ENCODE measurements around the gene EXOSC7. TPM values are rescaled to one million over a fixed set of nuclear protein-coding genes. Genes with fewer than 3 reads are reported as not detected.

EXOSC7 gene
- total and polyA plus RNA-seq, 4 donors = 15.5 to 27.2 (median 21.7) TPM

DNA sequence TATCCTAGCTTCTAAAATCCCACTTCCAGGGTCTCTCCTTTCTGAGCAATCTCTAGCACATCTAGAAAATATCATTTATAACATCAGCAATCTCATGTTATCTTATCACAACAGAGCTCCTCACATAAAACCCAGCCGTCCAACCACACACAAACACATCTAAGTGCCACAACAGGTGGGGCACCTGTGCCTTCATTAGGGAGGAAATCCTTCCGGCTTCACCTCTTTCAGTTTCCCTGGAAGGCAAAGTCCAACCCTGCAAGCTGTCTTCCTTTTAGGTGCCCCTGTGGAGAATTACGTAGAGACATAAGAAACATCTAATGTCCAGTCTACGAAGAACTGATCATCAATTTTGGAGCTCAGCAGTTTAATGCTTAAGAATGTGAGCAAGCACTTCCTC, 1.6 kb upstream of the EXOSC7 start:
- Histone ChIP-seq H3K9ac (ENCODE audit: low read depth in 1 of 2, low read length in 2 of 2) (no peak overlapping the region), H3K27ac (ENCODE audit: low read depth in 1 of 2, low read length in 2 of 2) (no peak overlapping the region)
- TF ChIP-seq RAD21 (IDR thresholded peaks at IDR 0.05) (no peak), YY1 (IDR thresholded peaks at IDR 0.05) (no peak), NR2F2 (IDR thresholded peaks at IDR 0.05) (no peak), GABPA (IDR thresholded peaks at IDR 0.05 in 1 of 2, conservative IDR thresholded peaks at IDR 0.05 in 1 of 2) (no peak)
- TF ChIP-seq, protein P1, sequence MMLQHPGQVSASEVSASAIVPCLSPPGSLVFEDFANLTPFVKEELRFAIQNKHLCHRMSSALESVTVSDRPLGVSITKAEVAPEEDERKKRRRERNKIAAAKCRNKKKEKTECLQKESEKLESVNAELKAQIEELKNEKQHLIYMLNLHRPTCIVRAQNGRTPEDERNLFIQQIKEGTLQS (IDR thresholded peaks at IDR 0.05) = no peak

DNA sequence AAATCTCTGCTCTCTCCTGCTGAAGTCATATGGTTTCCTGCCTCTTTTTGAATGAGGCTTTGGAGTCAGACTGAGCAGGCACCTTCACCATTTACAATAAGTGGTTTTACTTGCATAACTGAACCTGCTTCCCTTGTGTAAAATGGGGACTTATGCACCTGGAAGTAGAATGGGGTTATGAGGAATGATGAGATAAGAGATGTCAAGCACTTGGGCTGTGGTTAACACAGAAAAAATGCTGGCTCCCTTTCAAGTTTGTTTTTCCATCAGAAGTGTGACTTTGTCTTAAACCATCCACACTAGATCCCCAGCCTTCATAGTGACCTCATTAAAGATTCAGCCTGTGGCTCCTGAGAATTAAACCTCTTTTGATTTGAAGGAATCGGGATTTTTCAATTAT, 5.2 kb downstream of the EXOSC7 start:
- H3K4me1 ChIP-seq (ENCODE audit: control insufficient read depth in 4 of 4, insufficient read depth in 4 of 4, low read length in 3 of 4) = peaks cover 10 to 21% (median 13%) of the 10 kb centered on the region in 4 donors
- no peak overlapping the region for H3K4me3 ChIP-seq (ENCODE audit: low read depth in 1 of 3, low read length in 3 of 3)
- DNase-seq (ENCODE audit: low spot score) = no peak
- H3K27me3 ChIP-seq (ENCODE audit: control insufficient read depth in 4 of 4, insufficient read depth in 4 of 4, low read length in 3 of 4) = no peaks in the 10 kb centered on the region
- no peak overlapping the region for H3K27ac ChIP-seq (ENCODE audit: low read depth in 1 of 2, low read length in 2 of 2)
- 92% methylated on average over 1 of the region's 1 CpG for WGBS
- H3K9ac ChIP-seq (ENCODE audit: low read depth in 1 of 2, low read length in 2 of 2) = no peak overlapping the region
- no peaks in the 10 kb centered on the region for H3K36me3 ChIP-seq (ENCODE audit: control insufficient read depth in 4 of 4, insufficient read depth in 3 of 4, low read depth in 1 of 4, low read length in 3 of 4)
- no peaks in the 10 kb centered on the region for H3K9me3 ChIP-seq (ENCODE audit: control insufficient read depth in 4 of 4, low read length in 3 of 4)
- TF ChIP-seq RXRA (IDR thresholded peaks at IDR 0.05) (no peak), HNF4G (IDR thresholded peaks at IDR 0.05) (no peak), JUND (IDR thresholded peaks at IDR 0.05) (no peak), FOXA2 (IDR thresholded peaks at IDR 0.05) (no peak), REST (IDR thresholded peaks at IDR 0.05) (no peak)
- TF ChIP-seq, protein P2, sequence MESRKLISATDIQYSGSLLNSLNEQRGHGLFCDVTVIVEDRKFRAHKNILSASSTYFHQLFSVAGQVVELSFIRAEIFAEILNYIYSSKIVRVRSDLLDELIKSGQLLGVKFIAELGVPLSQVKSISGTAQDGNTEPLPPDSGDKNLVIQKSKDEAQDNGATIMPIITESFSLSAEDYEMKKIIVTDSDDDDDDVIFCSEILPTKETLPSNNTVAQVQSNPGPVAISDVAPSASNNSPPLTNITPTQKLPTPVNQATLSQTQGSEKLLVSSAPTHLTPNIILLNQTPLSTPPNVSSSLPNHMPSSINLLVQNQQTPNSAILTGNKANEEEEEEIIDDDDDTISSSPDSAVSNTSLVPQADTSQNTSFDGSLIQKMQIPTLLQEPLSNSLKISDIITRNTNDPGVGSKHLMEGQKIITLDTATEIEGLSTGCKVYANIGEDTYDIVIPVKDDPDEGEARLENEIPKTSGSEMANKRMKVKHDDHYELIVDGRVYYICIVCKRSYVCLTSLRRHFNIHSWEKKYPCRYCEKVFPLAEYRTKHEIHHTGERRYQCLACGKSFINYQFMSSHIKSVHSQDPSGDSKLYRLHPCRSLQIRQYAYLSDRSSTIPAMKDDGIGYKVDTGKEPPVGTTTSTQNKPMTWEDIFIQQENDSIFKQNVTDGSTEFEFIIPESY (IDR thresholded peaks at IDR 0.05) = no peak

More for the DNA sequence above, 1.6 kb upstream of the EXOSC7 start:
- Histone ChIP-seq H3K4me3 (ENCODE audit: low read depth in 1 of 3, low read length in 3 of 3) (peak overlapping the region in 1 of 3 donors; percentile 75), H3K4me1 (ENCODE audit: control insufficient read depth in 4 of 4, insufficient read depth in 4 of 4, low read length in 3 of 4) (peaks cover 8 to 23% (median 17%) of the 10 kb centered on the region in 4 donors), H3K36me3 (ENCODE audit: control insufficient read depth in 4 of 4, insufficient read depth in 3 of 4, low read depth in 1 of 4, low read length in 3 of 4) (no peaks in the 10 kb centered on the region), H3K27me3 (ENCODE audit: control insufficient read depth in 4 of 4, insufficient read depth in 4 of 4, low read length in 3 of 4) (no peaks in the 10 kb centered on the region), H3K9me3 (ENCODE audit: control insufficient read depth in 4 of 4, low read length in 3 of 4) (no peaks in the 10 kb centered on the region)
- no peak for DNase-seq (ENCODE audit: low spot score)
- 78% methylated on average over 4 of the region's 4 CpGs for WGBS

DNA sequence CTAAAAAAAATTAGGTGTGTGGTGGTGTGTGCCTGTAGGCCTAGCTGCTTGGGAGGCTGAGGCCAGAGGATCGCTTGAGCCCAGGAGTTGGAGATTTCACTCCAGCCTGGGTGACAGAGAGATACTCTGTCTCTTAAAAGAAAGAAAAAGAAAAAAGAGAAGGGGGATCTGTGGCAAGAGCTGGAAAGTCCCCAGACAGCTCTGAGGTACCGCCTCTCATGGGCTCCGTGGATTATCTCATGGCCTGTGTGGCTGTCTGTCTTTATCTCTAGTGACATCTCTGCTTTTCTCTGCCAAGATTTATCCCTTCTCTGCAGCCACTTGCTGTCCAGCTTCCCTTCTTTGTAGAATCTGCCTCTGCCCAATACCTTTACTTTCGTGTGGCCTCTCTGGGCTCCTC, 5.7 kb downstream of the EXOSC7 start:
- whole genome bisulfite sequencing = 84% methylated on average over 4 of the region's 4 CpGs
- Histone ChIP-seq H3K4me1 (ENCODE audit: control insufficient read depth in 4 of 4, insufficient read depth in 4 of 4, low read length in 3 of 4) (peaks cover 10 to 21% (median 13%) of the 10 kb centered on the region in 4 donors), H3K9ac (ENCODE audit: low read depth in 1 of 2, low read length in 2 of 2) (no peak overlapping the region), H3K4me3 (ENCODE audit: low read depth in 1 of 3, low read length in 3 of 3) (no peak overlapping the region), H3K27ac (ENCODE audit: low read depth in 1 of 2, low read length in 2 of 2) (no peak overlapping the region), H3K27me3 (ENCODE audit: control insufficient read depth in 4 of 4, insufficient read depth in 4 of 4, low read length in 3 of 4) (no peaks in the 10 kb centered on the region), H3K9me3 (ENCODE audit: control insufficient read depth in 4 of 4, low read length in 3 of 4) (no peaks in the 10 kb centered on the region), H3K36me3 (ENCODE audit: control insufficient read depth in 4 of 4, insufficient read depth in 3 of 4, low read depth in 1 of 4, low read length in 3 of 4) (no peaks in the 10 kb centered on the region)
- DNase-seq (ENCODE audit: low spot score) = no peak
- TF ChIP-seq, protein P3, sequence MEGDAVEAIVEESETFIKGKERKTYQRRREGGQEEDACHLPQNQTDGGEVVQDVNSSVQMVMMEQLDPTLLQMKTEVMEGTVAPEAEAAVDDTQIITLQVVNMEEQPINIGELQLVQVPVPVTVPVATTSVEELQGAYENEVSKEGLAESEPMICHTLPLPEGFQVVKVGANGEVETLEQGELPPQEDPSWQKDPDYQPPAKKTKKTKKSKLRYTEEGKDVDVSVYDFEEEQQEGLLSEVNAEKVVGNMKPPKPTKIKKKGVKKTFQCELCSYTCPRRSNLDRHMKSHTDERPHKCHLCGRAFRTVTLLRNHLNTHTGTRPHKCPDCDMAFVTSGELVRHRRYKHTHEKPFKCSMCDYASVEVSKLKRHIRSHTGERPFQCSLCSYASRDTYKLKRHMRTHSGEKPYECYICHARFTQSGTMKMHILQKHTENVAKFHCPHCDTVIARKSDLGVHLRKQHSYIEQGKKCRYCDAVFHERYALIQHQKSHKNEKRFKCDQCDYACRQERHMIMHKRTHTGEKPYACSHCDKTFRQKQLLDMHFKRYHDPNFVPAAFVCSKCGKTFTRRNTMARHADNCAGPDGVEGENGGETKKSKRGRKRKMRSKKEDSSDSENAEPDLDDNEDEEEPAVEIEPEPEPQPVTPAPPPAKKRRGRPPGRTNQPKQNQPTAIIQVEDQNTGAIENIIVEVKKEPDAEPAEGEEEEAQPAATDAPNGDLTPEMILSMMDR (IDR thresholded peaks at IDR 0.05; ENCODE audit: low read depth, low read length, missing input control) = no peak
- TF ChIP-seq REST (IDR thresholded peaks at IDR 0.05) = no peak
- TF ChIP-seq SP1 (IDR thresholded peaks at IDR 0.05) = no peak
- no peak for TF ChIP-seq HNF4G (IDR thresholded peaks at IDR 0.05)
- no peak for TF ChIP-seq FOXA1 (IDR thresholded peaks at IDR 0.05)
- TF ChIP-seq YY1 (IDR thresholded peaks at IDR 0.05) = no peak
- no peak for TF ChIP-seq GABPA (IDR thresholded peaks at IDR 0.05 in 1 of 2, conservative IDR thresholded peaks at IDR 0.05 in 1 of 2)

Data from liver (tissue), 9 donors.